ENCODE measurements around the gene HFE. TPM values are rescaled to one million over a fixed set of nuclear protein-coding genes. Genes with fewer than 3 reads are reported as not detected.
A peak's percentile ranks its signal among the peaks of the same experiment; 100 is the strongest.

The HFE gene, protein sequence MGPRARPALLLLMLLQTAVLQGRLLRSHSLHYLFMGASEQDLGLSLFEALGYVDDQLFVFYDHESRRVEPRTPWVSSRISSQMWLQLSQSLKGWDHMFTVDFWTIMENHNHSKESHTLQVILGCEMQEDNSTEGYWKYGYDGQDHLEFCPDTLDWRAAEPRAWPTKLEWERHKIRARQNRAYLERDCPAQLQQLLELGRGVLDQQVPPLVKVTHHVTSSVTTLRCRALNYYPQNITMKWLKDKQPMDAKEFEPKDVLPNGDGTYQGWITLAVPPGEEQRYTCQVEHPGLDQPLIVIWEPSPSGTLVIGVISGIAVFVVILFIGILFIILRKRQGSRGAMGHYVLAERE
- total RNA-seq = 1 to 10 TPM; 1.0 to 2.4 (median 1.8) TPM
- 2.9 TPM for total RNA-seq (2013)
- 0 to 6.9 (median 2.0) reads per million in 29 experiments for total RNA-seq

DNA sequence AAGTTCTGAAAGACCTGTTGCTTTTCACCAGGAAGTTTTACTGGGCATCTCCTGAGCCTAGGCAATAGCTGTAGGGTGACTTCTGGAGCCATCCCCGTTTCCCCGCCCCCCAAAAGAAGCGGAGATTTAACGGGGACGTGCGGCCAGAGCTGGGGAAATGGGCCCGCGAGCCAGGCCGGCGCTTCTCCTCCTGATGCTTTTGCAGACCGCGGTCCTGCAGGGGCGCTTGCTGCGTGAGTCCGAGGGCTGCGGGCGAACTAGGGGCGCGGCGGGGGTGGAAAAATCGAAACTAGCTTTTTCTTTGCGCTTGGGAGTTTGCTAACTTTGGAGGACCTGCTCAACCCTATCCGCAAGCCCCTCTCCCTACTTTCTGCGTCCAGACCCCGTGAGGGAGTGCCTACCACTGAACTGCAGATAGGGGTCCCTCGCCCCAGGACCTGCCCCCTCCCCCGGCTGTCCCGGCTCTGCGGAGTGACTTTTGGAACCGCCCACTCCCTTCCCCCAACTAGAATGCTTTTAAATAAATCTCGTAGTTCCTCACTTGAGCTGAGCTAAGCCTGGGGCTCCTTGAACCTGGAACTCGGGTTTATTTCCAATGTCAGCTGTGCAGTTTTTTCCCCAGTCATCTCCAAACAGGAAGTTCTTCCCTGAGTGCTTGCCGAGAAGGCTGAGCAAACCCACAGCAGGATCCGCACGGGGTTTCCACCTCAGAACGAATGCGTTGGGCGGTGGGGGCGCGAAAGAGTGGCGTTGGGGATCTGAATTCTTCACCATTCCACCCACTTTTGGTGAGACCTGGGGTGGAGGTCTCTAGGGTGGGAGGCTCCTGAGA, at the start of gene HFE:
HFE (plus strand) TSS at position 146 of the 832 bp plus-strand sequence; CDS start at position 158, 12 bp downstream.
- peaks cover 3% of the 10 kb centered on the region for H3K36me3 Mint-ChIP-seq
- H3K27me3 ChIP-seq (replicated peaks in 1 of 2; ENCODE audit: control insufficient read depth in 2 of 2, extremely low read depth in 1 of 2, insufficient read depth in 2 of 2, low read length in 1 of 2) = no peaks in the 10 kb centered on the region
- DNase-seq (peak in 20 of 35 experiments; percentile 3 to 48 (median 20)), ATAC-seq (replicated peaks in 1 of 4) (peak; percentile 13 to 33 (median 20))
- H3K36me3 ChIP-seq (ENCODE audit: control insufficient read depth in 2 of 2, extremely low read depth in 1 of 2, insufficient read depth in 1 of 2, low read length in 1 of 2) = no peaks in the 10 kb centered on the region
- peak within 1 kb of the TSS; percentile 61 to 92 for H3K4me3 ChIP-seq (ENCODE audit: control insufficient read depth in 1 of 2, extremely low read depth in 1 of 2, low read length in 1 of 2)
- H3K9me3 Mint-ChIP-seq = no peaks in the 10 kb centered on the region
- H3K4me3 Mint-ChIP-seq = peak within 1 kb of the TSS; percentile 86 to 87 (median 86)
- peak within 1 kb of the TSS; percentile 86 to 90 for H3K27ac Mint-ChIP-seq
- WGBS (ENCODE audit: insufficient coverage) = 2% methylated on average over 23 of the region's 41 CpGs
- POLR2A ChIA-PET = interaction anchor here (0.5 to 3.1 kb wide), 15 partner anchors 9 to 129 kb away, joined by 3 to 19 read pairs (median 6); a partner anchor contains a TSS
- peaks cover 31 to 49% (median 32%) of the 10 kb centered on the region in 3 donors for H3K4me1 Mint-ChIP-seq
- peaks cover 17 to 31% of the 10 kb centered on the region in 2 experiments for H3K4me1 ChIP-seq (ENCODE audit: control insufficient read depth in 1 of 2, extremely low read depth in 1 of 2, insufficient read depth in 2 of 2, low read length in 2 of 2)
- H3K27me3 Mint-ChIP-seq = no peaks in the 10 kb centered on the region
- peak within 1 kb of the TSS; percentile 60 for H3K27ac ChIP-seq (ENCODE audit: low read length)
- CTCF ChIA-PET = interaction anchor here (0.5 to 3.5 kb wide), 11 partner anchors 8 to 1041 kb away, joined by 3 to 39 read pairs (median 7); a partner anchor contains a TSS
- H3K9me3 ChIP-seq = no peaks in the 10 kb centered on the region

- H3K4me1 ChIP-seq (ENCODE audit: control insufficient read depth in 1 of 2, extremely low read depth in 1 of 2, insufficient read depth in 2 of 2, low read length in 2 of 2) = peaks cover 5 to 26% of the 10 kb centered on the region in 2 experiments
- H3K4me3 Mint-ChIP-seq = no peak overlapping the region
- ATAC-seq (replicated peaks in 1 of 4) (no peak), DNase-seq (no peak)
- H3K36me3 Mint-ChIP-seq = no peaks in the 10 kb centered on the region
- H3K4me1 Mint-ChIP-seq = peaks cover 15 to 27% (median 26%) of the 10 kb centered on the region in 3 donors
- H3K9me3 ChIP-seq = no peaks in the 10 kb centered on the region
- H3K4me3 ChIP-seq (ENCODE audit: control insufficient read depth in 1 of 2, extremely low read depth in 1 of 2, low read length in 1 of 2) = no peak overlapping the region
- no peak overlapping the region for H3K27ac Mint-ChIP-seq
- WGBS (ENCODE audit: insufficient coverage) = no CpG with 5 or more reads among the region's 1 CpG
- ChIA-PET POLR2A (interaction anchor here (0.6 to 5.2 kb wide), 7 partner anchors 11 to 398 kb away, joined by 3 to 682 read pairs (median 9); partner anchors contain the start of gene BTN3A3 (in 1 of the 2)), CTCF (interaction anchor here in 1 of 2 donors (0.7 kb wide), 1 partner anchor 26 kb away, joined by 3 read pairs; no protein-coding TSS in a partner anchor)
- H3K36me3 ChIP-seq (ENCODE audit: control insufficient read depth in 2 of 2, extremely low read depth in 1 of 2, insufficient read depth in 1 of 2, low read length in 1 of 2) = no peaks in the 10 kb centered on the region
- no peak overlapping the region for H3K27ac ChIP-seq (ENCODE audit: low read length)
- no peaks in the 10 kb centered on the region for H3K9me3 Mint-ChIP-seq
- no peaks in the 10 kb centered on the region for H3K27me3 ChIP-seq (replicated peaks in 1 of 2; ENCODE audit: control insufficient read depth in 2 of 2, extremely low read depth in 1 of 2, insufficient read depth in 2 of 2, low read length in 1 of 2)
- no peaks in the 10 kb centered on the region for H3K27me3 Mint-ChIP-seq
Measured at GRCh38 chr6:26041946-26042345, 45.3 kb upstream of the HFE start.

- Histone ChIP-seq H3K27me3 (replicated peaks in 1 of 2; ENCODE audit: control insufficient read depth in 2 of 2, extremely low read depth in 1 of 2, insufficient read depth in 2 of 2, low read length in 1 of 2) (no peaks in the 10 kb centered on the region), H3K4me1 (ENCODE audit: control insufficient read depth in 1 of 2, extremely low read depth in 1 of 2, insufficient read depth in 2 of 2, low read length in 2 of 2) (peaks cover 5 to 26% of the 10 kb centered on the region in 2 experiments), H3K4me3 (ENCODE audit: control insufficient read depth in 1 of 2, extremely low read depth in 1 of 2, low read length in 1 of 2) (peak overlapping the region; percentile 77 to 83), H3K27ac (ENCODE audit: low read length) (peak overlapping the region; percentile 90), H3K9me3 (no peaks in the 10 kb centered on the region), H3K36me3 (ENCODE audit: control insufficient read depth in 2 of 2, extremely low read depth in 1 of 2, insufficient read depth in 1 of 2, low read length in 1 of 2) (no peaks in the 10 kb centered on the region)
- H3K4me1 Mint-ChIP-seq = peaks cover 15 to 27% (median 26%) of the 10 kb centered on the region in 3 donors
- no peaks in the 10 kb centered on the region for H3K9me3 Mint-ChIP-seq
- no peaks in the 10 kb centered on the region for H3K27me3 Mint-ChIP-seq
- peak; percentile 71 to 76 (median 74) for ATAC-seq (replicated peaks in 1 of 4)
- peak overlapping the region; percentile 98 for H3K27ac Mint-ChIP-seq
- no peaks in the 10 kb centered on the region for H3K36me3 Mint-ChIP-seq
- ChIA-PET CTCF (interaction anchor here (0.6 to 2.4 kb wide), 22 partner anchors 9 to 115 kb away, joined by 3 to 76 read pairs (median 4); a partner anchor contains a TSS), POLR2A (interaction anchor here (0.5 to 5.2 kb wide), 63 partner anchors 8 to 1850 kb away, joined by 3 to 682 read pairs (median 5); partner anchors contain the start of genes HFE (in 1 of the 2) and TRIM38 (in 1 of the 2))
- 3% methylated on average over 29 of the region's 32 CpGs for WGBS (ENCODE audit: insufficient coverage)
- H3K4me3 Mint-ChIP-seq = peak overlapping the region; percentile 84 to 91 (median 90)
- peak; percentile 36 to 92 (median 67) for DNase-seq
Measured at GRCh38 chr6:26043384-26044139, 43.7 kb upstream of the HFE start.

- WGBS (ENCODE audit: insufficient coverage) = 0% methylated on average over 21 of the region's 40 CpGs
- Histone ChIP-seq H3K4me3 (ENCODE audit: control insufficient read depth in 1 of 2, extremely low read depth in 1 of 2, low read length in 1 of 2) (peak overlapping the region; percentile 77 to 83), H3K36me3 (ENCODE audit: control insufficient read depth in 2 of 2, extremely low read depth in 1 of 2, insufficient read depth in 1 of 2, low read length in 1 of 2) (no peaks in the 10 kb centered on the region), H3K27me3 (replicated peaks in 1 of 2; ENCODE audit: control insufficient read depth in 2 of 2, extremely low read depth in 1 of 2, insufficient read depth in 2 of 2, low read length in 1 of 2) (no peaks in the 10 kb centered on the region), H3K9me3 (no peaks in the 10 kb centered on the region), H3K27ac (ENCODE audit: low read length) (peak overlapping the region; percentile 90), H3K4me1 (ENCODE audit: control insufficient read depth in 1 of 2, extremely low read depth in 1 of 2, insufficient read depth in 2 of 2, low read length in 2 of 2) (peaks cover 5 to 26% of the 10 kb centered on the region in 2 experiments)
- POLR2A ChIA-PET = interaction anchor here (0.6 to 5.2 kb wide), 57 partner anchors 9 to 1849 kb away, joined by 3 to 682 read pairs (median 7); partner anchors contain the start of gene HFE (in 1 of the 2)
- no peaks in the 10 kb centered on the region for H3K36me3 Mint-ChIP-seq
- peak overlapping the region; percentile 84 to 91 (median 90) for H3K4me3 Mint-ChIP-seq
- H3K27ac Mint-ChIP-seq = peak overlapping the region; percentile 98
- ATAC-seq (replicated peaks in 1 of 4) (peak; percentile 16 to 31 (median 26)), DNase-seq (peak in 31 of 35 experiments; percentile 31 to 67 (median 47))
- CTCF ChIA-PET = interaction anchor here (0.6 to 2.5 kb wide), 20 partner anchors 9 to 114 kb away, joined by 3 to 76 read pairs (median 5); a partner anchor contains a TSS
- no peaks in the 10 kb centered on the region for H3K9me3 Mint-ChIP-seq
- H3K4me1 Mint-ChIP-seq = peaks cover 15 to 27% (median 26%) of the 10 kb centered on the region in 3 donors
- no peaks in the 10 kb centered on the region for H3K27me3 Mint-ChIP-seq
Measured at GRCh38 chr6:26044140-26045064, 42.8 kb upstream of the HFE start.

Data from T-cell (primary cell).